ENCODE results near the gene ANKS1A. TPM values are rescaled to one million over a fixed set of nuclear protein-coding genes. Genes with fewer than 3 reads are reported as not detected.

ANKS1A gene
- total and polyA plus RNA-seq, 2 of the 4 experiments (the other 2 are of a cell fraction), result 7.2 to 7.5 TPM

DNA sequence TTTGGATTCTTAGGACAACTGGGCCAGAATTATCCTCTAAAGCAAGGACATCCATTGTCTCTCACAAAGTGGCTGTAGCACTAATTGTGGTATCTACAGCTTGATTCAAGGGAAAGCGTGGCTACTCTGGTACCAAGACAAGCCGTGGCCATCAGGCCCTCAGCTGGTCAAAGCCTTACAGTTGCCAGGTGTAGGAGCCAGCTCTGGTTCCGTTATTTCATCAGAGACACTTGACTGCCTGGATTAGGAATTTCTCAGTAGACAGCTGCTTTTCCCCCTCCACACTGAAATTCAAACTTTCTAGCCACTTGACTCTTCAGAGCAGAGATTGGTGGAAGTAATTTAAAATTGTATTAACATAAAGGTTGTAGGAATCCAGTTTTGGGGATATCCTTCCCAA, 104.2 kb downstream of the ANKS1A start:
- no peak overlapping the region for H3K14ac ChIP-seq (replicated peaks; ENCODE audit: low read depth, low read length)
- no peak overlapping the region for H2BK120ac ChIP-seq (ENCODE audit: low read depth, low read length)
- intact Hi-C loops (cut with micrococcal nuclease) (no loop called here), in situ Hi-C loops (cut with MboI; ENCODE audit: low sequenced_read_pairs) (no loop called here), dilution Hi-C loops (cut with HindIII; ENCODE audit: low sequenced_read_pairs, unreplicated experiment) (no loop called here)
- no peak for ATAC-seq (ENCODE audit: low read depth)
- H3K27me3 ChIP-seq (ENCODE audit: control insufficient read depth, insufficient read depth, low read length), result no peaks in the 10 kb centered on the region
- no peak overlapping the region for H3K23ac ChIP-seq (ENCODE audit: low read depth, low read length)
- H2BK5ac ChIP-seq (ENCODE audit: low read depth, low read length, poor library complexity, severe bottlenecking), result no peak overlapping the region
- no peaks in the 10 kb centered on the region for H3K9me3 ChIP-seq (ENCODE audit: control insufficient read depth, insufficient read depth, low read length)
- no peaks in the 10 kb centered on the region for H4K20me1 ChIP-seq (ENCODE audit: insufficient read depth, low read length)
- no peaks in the 10 kb centered on the region; the same call in 1 of the 2 replicates for H3K9me1 ChIP-seq (ENCODE audit: insufficient read depth, low read length)
- H3K79me1 ChIP-seq (ENCODE audit: low read depth in 1 of 2, low read length in 2 of 2), result no peaks in the 10 kb centered on the region
- no peak overlapping the region for H2BK20ac ChIP-seq (ENCODE audit: low read depth, low read length)
- no peak overlapping the region for H3K27ac ChIP-seq (ENCODE audit: insufficient read depth, low read length)
- BruUV-seq (replicated peaks), result no TSS peak
- H3K4me2 ChIP-seq (ENCODE audit: low read depth, low read length), result no peak overlapping the region
- CTCF ChIA-PET, result interaction anchor here (1.2 kb wide), 1 partner anchor 11 kb away, joined by 3 read pairs; no protein-coding TSS in a partner anchor
- no peak overlapping the region for H4K5ac ChIP-seq (ENCODE audit: low read depth, low read length)
- H3K36me3 ChIP-seq (ENCODE audit: control insufficient read depth, insufficient read depth, low read length), result peaks cover 14% of the 10 kb centered on the region
- H3K18ac ChIP-seq (ENCODE audit: low read depth, low read length), result no peak overlapping the region
- H4K8ac ChIP-seq (ENCODE audit: low read depth in 2 of 2, low read length in 2 of 2), result no peak overlapping the region
- H4K91ac ChIP-seq (ENCODE audit: insufficient read depth, low read depth, low read length), result no peak overlapping the region
- no CpG with 5 or more reads among the region's 3 CpGs for WGBS, 2 experiments (ENCODE audit: extremely low coverage in 2 of 2, insufficient read length in 1 of 2)
- POLR2A ChIA-PET (ENCODE audit: unreplicated experiment), result interaction anchor here (0.5 kb wide), 1 partner anchor 1130 kb away, joined by 8 read pairs; no protein-coding TSS in a partner anchor
- no peaks in the 10 kb centered on the region for H3K4me1 ChIP-seq (ENCODE audit: control insufficient read depth, insufficient read depth, low read length)
- no peak overlapping the region for H3K4me3 ChIP-seq (ENCODE audit: insufficient read depth, low read depth, low read length)
- no peak for TF ChIP-seq FOS (IDR thresholded peaks at IDR 0.05; ENCODE audit: low read depth, low read length)
- no peak for TF ChIP-seq SMC3 (IDR thresholded peaks at IDR 0.05; ENCODE audit: low read depth, low read length)
- no peak for TF ChIP-seq MXI1 (IDR thresholded peaks at IDR 0.05; ENCODE audit: borderline replicate concordance, low read depth, low read length)
- TF ChIP-seq RAD21 (IDR thresholded peaks at IDR 0.05; ENCODE audit: low read length), result no peak
- TF ChIP-seq CTCF (conservative IDR thresholded peaks at IDR 0.05; ENCODE audit: low read depth, low read length), result no peak
- no peak for TF ChIP-seq BHLHE40 (IDR thresholded peaks at IDR 0.05; ENCODE audit: low read depth, low read length)
- no peak for TF ChIP-seq RFX5 (IDR thresholded peaks at IDR 0.05; ENCODE audit: low read depth, low read length)
- no peak for TF ChIP-seq RCOR1 (IDR thresholded peaks at IDR 0.05; ENCODE audit: insufficient replicate concordance, low read length)
- H2AK5ac ChIP-seq (ENCODE audit: low read depth, low read length), result no peak overlapping the region
- no peak overlapping the region for H3K4ac ChIP-seq (ENCODE audit: low read depth, low read length)
- no peak for DNase-seq
- H3K9ac ChIP-seq (ENCODE audit: low read depth, low read length), result no peak overlapping the region
- H2AFZ ChIP-seq (replicated peaks; ENCODE audit: low read length, poor library complexity), result no peak overlapping the region
- H3K56ac ChIP-seq (ENCODE audit: extremely low read depth, insufficient read depth, low read length), result no peak overlapping the region
- no peak overlapping the region for H2AK9ac ChIP-seq (replicated peaks; ENCODE audit: low read depth, low read length, poor library complexity)
- no peak overlapping the region for H2BK15ac ChIP-seq (ENCODE audit: low read depth, low read length)

All from IMR-90 (cell line).